HG02571 (cell line): ENCODE measurements around the gene SGTB.

Experiments
- ATAC-seq: cut with Tn5 transposase; IDR thresholded peaks from one replicate; pipeline ENCODE4 v1.9.1; 2021; ENCODE audit warnings: mild to moderate bottlenecking, moderate library complexity; ENCODE audit not compliant: unreplicated experiment

SGTB gene, protein sequence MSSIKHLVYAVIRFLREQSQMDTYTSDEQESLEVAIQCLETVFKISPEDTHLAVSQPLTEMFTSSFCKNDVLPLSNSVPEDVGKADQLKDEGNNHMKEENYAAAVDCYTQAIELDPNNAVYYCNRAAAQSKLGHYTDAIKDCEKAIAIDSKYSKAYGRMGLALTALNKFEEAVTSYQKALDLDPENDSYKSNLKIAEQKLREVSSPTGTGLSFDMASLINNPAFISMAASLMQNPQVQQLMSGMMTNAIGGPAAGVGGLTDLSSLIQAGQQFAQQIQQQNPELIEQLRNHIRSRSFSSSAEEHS

DNA sequence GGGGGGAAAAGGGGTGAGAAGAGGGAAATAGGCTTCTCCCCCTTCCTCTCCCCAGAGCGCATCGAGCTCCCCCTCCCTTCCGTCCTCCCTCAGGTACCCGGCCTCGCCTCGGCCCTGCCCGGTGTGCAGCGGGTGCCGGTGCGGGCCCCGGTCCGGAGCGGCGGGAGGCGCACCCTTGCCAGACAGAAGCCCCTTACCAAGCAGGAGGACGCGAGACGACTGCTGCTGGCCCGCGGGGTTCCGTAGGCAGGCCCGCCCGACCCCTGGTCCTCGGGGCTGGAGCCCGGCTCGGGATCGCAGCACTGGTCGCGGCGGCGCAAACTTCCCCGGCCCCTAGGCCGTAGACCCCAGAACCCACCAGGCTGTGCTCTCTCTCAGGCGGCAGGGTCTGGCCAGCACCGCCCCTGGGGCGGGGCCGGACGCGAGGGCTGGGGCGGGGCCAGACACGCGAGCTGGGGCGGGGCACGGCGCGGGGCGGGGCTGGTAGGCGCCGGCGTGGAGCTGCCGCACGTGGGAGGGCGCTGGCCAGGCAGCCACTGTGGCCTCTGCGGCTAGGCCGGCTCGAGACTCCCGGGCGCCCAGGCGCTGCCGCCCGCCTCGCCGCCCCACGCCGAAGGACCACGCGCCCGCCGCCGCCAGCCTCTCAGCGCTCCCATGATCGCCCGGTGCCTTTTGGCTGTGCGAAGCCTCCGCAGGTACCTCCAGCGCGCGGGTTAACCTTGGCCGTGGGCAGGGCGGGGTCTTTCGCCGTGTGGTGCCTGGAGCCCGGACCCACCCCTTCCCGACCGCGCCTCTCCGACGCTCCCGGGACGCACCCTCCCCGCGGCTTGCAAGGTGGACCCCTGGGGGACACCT lies at the start of gene SGTB, which contains the start of gene NLN:
Gene SGTB (minus strand): TSS at position 390 of the 855 bp plus-strand sequence. CDS start 1,302 bp downstream, outside the sequence.
Gene NLN (plus strand): TSS at position 486 of the 855 bp plus-strand sequence. CDS start 169 bp downstream, at position 655.
- peak; percentile 88 for ATAC-seq

DNA sequence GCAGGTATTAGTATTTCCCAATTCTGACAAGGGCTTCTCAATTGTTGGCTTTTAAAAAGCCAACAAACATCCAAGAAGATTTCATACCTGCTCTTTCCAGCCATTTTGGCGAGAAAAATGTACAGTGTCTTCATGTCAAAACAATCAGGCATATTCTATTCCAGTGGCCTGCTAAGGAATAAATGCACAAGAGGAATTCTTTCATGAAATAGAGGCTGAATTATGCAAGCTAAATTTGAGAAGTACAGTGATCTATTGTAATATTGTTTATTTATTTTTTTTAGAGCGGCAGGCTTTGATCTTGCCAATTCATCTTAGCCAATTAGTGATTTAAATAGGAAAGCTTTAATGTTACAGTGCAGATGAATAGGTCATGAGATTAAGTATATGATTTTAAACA lies 49.4 kb upstream of the SGTB start:
- ATAC-seq, result no peak

DNA sequence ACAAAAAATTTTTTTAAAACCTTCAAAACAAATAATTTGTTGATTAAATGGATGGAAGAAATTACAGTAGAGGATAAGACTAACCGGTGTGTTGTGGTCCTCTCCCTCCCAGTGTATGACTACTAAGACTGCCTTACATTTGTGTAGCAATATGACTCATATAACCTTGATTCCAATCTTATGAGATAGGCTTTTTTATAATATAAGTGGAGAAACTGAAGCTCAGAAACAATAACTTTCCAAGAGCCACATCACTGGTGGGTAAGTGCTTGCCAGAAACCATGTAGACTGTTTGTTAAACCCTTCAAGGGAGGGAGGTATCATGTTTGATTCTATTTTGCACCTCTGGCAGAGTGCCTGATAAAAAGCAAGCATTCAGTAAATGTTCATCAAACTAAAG lies 47.6 kb upstream of the SGTB start:
- ATAC-seq, result no peak

DNA sequence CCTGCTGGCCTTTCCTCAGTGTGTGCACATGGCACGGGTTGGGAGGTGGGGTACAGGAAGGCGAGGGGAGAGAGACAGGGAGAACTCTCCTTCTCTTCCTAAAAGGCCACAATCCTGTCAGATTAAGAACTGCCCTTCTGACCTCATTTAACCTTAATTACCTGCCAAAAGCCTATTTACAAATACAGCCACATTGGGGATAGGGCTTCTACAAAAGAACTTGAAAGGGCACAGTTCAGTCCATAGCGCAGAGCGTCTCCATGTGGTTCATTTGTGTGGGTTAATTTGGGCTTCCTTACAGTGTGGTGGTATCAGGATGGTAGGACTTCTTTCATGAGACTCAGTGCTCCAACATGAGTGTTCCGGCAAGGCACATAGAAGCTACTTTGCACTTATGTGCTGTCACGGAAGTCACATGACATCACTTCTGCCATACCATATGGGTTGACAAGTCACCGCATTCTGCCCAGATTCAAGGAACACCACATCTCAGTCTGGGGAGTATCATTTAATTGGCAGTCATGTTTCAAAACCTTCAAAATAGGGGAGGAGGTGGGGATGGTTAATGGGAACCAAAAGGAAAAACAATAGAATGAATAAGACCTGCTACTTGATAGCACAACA lies 46.9 kb upstream of the SGTB start:
- ATAC-seq, result no peak

DNA sequence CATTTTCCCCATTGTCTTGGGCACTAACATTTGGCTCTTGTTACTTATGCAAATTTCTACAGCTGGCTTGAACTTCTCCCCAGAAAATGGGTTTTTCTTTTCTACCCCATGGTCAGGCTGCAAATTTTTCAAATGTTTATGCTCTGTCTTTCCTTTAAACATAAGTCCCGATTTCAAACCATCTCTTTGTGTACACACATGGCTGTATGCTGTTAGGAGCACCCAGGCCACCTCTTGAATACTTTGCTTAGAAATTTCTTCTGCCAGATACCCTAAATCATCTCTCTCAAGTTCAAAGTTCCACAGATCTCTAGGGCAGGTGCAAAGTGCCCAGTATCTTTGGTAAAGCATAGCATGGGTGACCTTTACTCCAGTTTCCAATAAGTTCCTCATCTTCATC lies 45.7 kb upstream of the SGTB start:
- no peak for ATAC-seq

DNA sequence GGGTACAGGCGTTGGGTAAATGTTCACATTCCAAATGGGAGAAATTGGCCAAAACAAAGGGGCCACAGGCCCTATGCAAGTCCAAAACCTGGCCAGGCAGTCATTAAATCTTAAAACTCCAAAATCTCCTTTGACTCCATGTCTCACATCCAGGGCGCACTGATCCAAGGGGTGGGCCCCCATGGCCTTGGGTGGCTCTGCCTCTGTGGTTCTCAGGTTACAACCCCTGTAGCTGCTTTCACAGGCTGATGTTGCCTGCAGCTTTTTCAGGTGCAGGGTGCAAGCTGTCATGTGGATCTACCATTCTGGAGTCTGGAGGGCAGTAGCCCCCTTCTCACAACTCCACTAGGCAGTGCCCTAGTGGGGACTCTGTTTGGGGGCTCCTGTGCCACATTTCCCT lies 44.9 kb upstream of the SGTB start:
- ATAC-seq, result no peak

DNA sequence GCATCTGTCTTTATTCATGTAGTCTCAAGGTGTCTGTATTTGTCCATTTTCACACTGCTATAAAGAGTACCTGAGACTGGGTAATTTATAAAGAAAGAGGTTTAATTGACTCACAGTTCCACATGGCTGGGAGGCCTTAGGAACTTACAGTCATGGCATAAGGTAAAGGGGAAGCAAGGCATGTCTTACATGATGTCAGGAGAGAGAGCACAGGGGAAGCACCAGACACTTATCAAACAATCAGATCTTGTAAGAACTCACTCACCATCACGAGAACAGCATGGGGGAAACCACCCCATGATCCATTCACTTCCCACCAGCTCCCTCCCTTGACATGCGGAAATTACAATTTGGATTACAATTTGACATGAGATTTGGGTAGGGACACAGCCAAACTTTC lies 44.3 kb upstream of the SGTB start:
- no peak for ATAC-seq

DNA sequence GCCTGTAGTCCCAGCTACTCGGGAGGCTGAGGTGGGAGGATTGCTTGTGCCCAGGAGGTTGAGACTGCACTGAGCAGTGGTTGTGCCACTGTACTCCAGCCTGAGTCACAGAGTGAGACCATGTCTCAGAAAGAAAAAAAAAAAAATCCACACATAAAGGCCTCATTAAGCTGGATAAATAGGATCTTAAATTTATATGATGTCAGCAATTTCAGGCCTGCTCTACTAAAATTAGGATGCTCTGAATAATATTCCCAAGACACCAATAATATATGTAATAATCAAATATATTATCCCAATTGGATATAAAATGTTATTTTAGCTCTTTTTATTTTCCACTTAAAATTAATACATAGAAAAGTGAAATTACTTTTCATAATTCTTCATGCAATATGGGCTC lies 43.7 kb upstream of the SGTB start:
- no peak for ATAC-seq

DNA sequence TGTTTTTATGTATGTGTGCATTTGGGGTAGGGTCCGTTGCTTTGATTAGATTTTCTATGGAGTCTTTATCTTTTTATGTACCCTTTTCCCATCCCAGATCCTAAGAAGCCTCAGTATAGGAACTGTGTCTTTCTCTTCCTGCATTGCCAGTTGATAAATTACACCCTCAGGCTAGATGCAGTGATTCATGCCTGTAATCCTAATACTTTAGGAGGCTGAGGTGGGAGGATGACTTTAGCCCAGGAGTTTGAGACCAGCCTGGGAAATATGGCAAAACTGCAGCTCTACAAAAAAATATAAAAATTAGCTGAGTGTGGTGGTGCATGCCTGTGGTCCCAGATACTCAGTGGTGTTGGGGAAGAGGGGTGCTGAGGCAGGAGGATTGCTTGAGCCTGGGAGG lies 40.3 kb upstream of the SGTB start:
- ATAC-seq, result no peak

DNA sequence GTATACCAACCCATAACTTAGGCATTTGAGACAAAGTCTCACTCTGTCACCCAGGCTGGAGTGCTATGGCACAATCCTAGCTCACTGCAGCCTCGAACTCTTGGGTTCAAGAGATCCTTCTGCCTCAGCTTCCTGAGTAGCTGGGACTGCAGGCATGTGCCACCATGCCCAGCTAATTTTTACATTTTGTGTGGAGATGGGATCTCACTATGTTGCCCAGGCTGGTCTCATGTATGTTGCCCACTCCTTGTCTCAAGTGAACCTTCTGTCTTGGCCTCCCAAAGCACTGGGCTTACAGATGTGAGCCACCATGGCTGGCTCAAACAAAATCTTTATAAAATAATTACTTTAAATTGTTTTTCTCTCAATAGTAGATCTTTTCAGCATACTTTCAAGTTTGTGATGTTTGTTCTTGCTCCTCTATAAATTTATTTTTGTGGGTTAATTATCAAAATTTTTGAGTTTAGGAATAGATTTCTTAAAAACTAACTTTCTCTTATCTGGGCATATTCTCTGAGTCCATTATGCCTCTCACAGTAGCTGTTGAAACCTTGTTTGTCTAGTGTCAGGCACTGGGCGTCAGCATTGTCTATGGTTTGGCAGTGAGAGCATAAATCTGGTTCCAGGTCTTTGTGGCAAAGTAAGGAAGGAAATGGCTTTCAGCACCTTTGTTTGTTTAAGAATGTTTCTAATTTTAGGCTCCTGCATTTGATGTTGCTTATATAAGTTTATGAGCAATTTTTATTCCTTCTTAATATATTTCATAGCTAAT lies 38.8 kb upstream of the SGTB start:
- ATAC-seq, result no peak

DNA sequence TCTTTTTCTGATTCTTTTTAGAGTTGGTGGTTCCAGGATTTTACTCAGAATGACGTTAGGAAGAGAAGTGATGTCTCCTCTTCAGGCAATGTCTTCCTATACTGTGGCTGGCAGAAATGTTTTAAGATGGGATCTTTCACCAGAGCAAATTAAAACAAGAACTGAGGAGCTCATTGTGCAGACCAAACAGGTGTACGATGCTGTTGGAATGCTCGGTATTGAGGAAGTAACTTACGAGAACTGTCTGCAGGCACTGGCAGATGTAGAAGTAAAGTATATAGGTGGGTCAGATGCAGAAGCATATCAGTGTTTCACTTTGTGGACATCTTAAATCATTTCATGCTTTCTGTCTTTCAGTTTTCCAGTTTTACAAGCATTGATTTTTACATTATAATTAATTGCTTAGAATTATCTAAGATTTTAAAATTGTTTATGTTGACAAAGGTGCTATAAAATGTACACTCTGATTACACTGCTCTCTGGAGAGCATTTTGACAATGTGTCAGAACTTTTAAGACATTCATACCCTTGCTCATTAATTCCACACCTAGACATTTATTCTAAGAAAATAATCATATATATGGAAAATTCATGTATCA lies 36.7 kb upstream of the SGTB start:
- ATAC-seq, result no peak

DNA sequence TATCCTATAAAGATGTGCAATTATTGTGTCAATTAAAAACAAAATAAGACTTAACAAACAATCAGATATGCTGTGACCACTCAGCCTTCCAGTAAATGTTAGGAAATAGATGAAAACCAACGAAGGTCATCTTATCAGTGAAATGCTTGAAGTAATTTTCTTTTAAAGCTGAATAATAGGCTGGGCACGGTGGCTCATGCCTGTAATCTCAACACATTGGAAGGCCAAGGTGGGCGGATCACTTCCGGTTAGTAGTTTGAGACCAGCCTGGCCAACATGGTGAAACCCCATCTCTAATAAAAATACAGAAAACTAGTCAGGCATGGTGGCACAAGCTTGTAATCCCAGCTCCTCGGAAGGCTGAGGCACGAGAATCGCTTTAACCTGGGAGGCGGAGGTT lies 31.3 kb upstream of the SGTB start:
- no peak for ATAC-seq

DNA sequence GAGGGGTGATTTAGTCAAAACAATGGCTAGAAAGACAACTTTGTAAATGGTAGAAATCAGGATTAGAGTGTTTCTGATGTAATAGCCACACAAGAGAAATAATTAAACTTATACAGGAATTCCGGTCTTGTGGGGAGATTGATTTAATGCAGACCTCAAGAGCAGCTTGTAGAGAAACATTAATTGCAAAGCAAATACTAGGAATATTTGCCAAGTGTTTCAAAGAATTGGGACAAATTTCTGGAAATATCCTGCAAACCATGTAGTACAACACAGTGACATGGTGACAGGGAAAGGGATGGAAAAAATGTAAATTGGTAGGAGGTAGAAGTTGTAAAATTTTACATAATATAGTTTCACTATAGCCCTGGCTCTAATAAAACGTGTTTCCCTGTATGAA lies 29.0 kb upstream of the SGTB start:
- ATAC-seq, result no peak

DNA sequence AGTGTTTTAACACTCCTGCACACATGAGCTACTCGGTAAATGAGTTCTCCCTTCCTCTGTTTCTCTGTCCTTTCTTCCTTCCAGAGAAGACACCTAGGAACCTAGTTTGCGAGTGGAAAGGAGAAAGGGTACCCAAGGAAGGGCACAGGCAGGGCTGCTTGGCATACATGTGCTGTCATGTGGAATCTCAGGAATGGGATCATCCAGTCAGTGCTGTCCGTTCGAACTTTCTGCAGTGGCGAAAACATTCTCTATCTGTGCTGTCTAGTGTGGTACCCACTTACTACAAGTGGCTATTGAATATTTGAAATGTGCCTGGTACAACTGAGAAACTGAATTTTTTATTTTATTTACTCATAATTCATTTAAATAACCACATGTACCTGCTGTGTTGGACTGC lies 28.0 kb upstream of the SGTB start:
- no peak for ATAC-seq

DNA sequence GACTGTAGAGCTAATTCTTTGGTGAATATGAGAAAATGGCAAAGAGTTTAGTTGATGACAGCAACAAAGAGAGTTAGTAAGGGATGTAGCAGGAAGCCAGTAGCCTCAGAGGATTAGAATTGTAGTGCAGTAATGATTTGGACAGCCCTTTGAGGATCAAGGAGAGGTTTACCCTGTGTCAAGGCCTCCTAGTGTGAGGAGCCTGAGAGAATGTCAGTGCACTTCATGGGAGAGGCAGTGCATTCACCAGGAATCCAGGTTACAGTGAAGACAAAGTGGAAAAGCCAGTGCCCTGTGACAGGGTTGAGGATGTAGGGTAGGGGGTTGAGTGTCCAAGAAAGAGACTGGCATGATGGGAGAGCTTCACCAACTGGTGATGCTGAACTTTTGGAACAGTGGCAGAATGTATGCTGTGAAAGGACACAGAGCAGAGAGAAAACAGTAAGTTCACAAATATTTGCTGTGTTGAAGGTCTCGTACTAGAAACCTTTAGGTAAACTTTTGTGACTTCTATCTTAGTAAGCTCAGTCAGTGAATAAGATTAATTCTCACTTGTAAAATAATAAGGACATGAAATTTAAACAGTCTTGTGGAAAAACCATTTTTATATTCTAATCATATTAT lies 27.4 kb upstream of the SGTB start:
- no peak for ATAC-seq

DNA sequence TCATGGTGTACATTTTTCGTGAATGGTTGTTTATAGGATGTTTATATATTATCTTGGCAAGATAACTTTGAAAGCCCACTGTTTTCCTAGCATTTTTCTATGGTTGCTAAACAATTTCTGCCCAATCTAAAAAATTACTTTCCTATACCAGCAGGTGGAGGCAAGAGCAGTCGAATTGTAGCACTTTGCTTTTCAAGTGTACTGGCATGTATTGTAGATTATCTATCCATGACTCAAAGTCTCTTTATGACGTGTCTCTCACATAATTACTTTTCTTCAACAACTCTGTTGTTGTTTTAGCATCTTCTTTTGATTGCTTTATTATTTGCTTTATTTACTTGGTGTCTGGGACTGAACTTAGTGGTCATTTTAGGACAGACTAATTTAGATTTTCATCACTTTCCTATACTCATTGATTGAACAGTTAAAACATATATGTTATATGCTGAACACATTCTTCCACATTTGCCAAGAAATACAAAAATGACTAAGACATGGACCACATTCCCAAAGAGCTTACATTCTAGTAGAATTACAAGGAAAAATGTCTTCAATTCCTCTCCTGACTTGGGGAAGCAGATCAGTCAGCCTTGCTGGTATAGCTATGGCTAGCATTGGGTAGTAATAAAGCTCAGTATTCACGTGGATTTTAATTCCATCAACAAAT lies 20.8 kb upstream of the SGTB start:
- ATAC-seq, result peak; percentile 71

DNA sequence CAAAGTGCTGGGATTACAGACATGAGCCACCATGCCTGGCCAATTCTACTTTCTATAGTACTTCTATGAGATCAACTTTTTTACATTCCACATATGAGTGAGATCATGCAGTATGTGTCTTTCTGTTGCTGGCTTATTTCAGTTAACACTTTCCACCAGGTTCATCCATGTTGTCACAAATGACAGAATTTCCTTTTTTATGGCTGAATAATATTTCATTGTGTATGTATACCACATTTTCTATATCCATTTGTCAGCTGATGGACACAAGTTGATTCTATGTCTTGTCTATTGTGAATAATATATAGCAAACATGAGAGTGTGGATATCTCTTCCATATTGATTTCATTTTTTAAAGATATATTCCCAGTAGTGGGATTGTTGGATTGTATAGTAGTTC lies 17.3 kb upstream of the SGTB start:
- ATAC-seq, result no peak

DNA sequence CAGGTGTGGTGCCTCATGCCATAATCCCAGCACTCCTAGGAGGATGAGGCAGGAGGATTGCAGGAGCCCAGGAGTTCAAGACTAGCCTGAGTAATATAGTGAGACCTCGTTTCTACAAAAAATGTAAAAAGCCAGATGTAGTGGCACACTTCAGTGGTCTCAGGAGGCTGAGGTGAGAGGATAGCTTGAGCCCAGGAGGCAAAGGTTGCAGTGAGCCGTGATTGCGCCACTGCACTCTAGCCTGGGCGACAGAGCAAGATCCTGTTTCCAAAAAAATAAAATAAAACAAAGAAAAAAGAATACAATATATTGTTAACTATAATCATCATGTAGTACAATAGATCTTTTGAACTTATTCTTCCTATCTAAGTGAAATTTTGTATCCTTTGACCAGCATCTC lies 16.4 kb upstream of the SGTB start:
- no peak for ATAC-seq

DNA sequence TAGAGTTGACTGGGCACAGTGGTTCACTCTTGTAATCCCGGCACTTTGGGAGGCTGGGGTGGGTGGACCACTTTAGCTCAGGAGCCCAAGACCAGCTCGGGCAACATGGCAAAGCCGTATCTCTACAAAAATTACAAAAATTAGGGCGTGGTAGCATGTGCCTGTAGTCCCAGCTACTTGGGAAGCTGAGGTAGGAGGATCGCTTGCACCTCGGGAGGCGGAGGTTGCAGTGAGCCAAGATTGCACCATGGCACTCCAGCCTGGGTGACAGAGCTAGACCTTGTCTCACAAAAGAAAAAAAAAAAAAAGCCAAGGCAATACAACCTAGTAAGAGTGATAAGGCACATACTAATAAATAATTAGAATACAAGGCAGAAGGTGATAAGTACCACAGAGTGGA lies 15.9 kb upstream of the SGTB start:
- ATAC-seq, result no peak

DNA sequence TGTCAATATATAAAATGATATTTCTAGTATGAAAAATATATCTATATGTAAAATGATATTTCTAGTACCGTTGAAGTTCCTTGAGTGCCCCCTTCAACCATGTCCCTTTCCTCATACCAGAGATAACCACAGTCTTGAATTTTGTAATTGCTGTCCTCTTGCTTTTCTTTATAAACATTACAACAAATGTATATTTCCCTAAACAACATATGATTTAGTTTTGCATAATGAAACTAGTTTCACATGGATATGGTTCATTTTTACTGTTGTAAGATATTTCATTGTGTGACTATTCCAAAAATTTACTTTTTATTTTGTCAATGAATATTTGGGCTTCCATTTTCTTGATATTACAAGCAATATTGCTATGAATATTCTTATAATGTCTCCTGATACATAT lies 14.1 kb upstream of the SGTB start:
- ATAC-seq, result no peak
